ENCODE data around the gene GPATCH8. TPM values are rescaled to one million over a fixed set of nuclear protein-coding genes. Genes with fewer than 3 reads are reported as not detected.
A peak's percentile ranks its signal among the peaks of the same experiment; 100 is the strongest.
"Not testable (repeated sequence)": the region's sequence is repeated elsewhere in the genome, so short reads cannot be mapped to it uniquely, and the experiment has no call there.

Gene GPATCH8
- total RNA-seq, 1 donor from 2014 or later = 51.5 TPM

DNA sequence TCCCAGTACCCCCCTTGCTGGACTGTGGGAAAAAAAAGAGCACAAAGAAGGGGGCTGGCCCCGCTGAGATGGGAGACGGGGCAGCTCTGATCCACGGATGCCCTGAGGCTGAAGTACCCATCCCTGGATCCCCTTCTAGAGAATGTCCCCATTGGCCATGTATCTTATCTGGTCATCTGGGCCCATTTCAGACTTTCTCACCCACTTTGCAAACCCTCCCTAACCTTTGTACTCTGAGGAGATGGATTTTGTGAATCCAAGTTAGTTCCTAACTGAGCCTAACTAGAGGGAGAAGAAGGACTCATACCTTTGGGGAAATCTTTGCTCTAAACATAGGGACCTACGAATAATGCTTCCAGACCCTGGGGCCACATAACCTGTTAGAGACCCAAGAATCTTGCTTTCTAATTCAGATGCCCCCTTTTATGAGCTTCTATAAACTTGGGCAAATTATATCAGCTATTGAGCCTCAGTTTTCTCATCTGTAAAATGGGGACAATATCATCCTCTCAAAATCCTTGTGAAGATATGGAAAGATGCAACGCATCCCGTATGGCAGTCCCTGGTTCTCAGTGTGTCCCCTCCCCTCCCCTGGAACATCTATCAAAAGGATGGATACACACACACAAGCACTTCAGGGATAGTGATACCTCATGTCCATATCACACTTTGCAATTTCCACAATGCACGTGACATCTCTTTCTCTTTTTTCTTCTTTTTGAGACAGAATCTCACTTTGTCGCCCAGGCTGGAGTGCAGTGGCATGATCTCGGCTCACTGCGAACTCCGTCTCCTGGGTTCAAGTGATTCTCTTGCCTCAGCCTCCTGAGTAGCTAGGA lies 37.3 kb upstream of the GPATCH8 start:
- Mint-ChIP-seq H3K27me3 (peaks cover 13% of the 10 kb centered on the region), H3K4me3 (no peak overlapping the region), H3K27ac (peak overlapping the region; percentile 39), H3K4me1 (ENCODE audit: unreplicated experiment) (peaks cover 49% of the 10 kb centered on the region), H3K9me3 (no peaks in the 10 kb centered on the region), H3K36me3 (no peaks in the 10 kb centered on the region)
- no peak for DNase-seq (ENCODE audit: extremely low spot score, unreplicated experiment)
- TF ChIP-seq, protein P1, sequence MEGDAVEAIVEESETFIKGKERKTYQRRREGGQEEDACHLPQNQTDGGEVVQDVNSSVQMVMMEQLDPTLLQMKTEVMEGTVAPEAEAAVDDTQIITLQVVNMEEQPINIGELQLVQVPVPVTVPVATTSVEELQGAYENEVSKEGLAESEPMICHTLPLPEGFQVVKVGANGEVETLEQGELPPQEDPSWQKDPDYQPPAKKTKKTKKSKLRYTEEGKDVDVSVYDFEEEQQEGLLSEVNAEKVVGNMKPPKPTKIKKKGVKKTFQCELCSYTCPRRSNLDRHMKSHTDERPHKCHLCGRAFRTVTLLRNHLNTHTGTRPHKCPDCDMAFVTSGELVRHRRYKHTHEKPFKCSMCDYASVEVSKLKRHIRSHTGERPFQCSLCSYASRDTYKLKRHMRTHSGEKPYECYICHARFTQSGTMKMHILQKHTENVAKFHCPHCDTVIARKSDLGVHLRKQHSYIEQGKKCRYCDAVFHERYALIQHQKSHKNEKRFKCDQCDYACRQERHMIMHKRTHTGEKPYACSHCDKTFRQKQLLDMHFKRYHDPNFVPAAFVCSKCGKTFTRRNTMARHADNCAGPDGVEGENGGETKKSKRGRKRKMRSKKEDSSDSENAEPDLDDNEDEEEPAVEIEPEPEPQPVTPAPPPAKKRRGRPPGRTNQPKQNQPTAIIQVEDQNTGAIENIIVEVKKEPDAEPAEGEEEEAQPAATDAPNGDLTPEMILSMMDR (conservative IDR thresholded peaks at IDR 0.05) = no peak

DNA sequence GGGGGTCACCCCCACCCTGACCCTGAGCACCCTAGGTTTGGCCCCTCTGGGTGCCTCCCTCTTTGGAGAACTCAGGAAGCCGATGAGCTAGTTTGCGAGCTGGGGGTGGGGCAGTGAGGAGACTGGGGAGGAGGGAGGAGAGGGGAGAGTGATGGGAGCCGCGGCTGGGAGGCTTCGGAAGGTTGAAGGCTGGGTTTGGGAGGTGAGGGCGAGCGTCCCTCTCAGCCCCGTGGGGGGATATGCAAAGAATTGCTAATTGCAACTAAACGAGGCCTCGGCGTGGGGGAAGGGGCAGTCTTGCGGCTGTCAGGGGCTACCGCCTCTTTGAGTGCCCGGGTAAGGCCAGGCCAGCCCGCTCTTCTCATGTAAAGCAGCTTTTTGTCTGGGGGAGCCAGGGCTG lies 36.5 kb upstream of the GPATCH8 start:
- H3K4me3 Mint-ChIP-seq = no peak overlapping the region
- H3K27ac Mint-ChIP-seq = no peak overlapping the region
- H3K36me3 Mint-ChIP-seq = no peaks in the 10 kb centered on the region
- H3K27me3 Mint-ChIP-seq = peaks cover 13% of the 10 kb centered on the region
- no peak for DNase-seq (ENCODE audit: extremely low spot score, unreplicated experiment)
- peaks cover 41% of the 10 kb centered on the region for H3K4me1 Mint-ChIP-seq (ENCODE audit: unreplicated experiment)
- TF ChIP-seq, protein P1 (conservative IDR thresholded peaks at IDR 0.05) = no peak
- no peaks in the 10 kb centered on the region for H3K9me3 Mint-ChIP-seq

DNA sequence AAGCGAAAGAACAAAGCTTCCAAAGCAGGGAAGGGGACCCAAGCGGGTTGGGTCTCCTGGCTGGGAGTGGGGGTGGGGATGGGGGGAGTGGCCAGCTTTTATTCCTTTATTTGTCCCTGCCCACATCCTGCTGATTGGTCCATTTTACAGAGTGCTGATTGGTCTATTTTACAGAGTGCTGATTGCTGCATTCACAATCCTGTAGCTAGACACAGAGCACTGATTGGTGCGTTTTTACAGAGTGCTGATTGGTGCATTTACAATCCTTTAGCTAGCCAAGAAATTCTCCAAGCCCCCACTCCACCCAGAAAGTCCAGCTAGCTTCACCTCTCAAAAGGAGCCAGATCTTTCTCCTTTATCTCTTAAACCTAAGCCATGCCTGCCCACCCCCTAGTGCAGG lies 34.7 kb upstream of the GPATCH8 start:
- not testable (repeated sequence) for H3K27ac Mint-ChIP-seq; H3K4me3 Mint-ChIP-seq; H3K9me3 Mint-ChIP-seq; H3K36me3 Mint-ChIP-seq; DNase-seq (ENCODE audit: extremely low spot score, unreplicated experiment)
- Mint-ChIP-seq H3K27me3 (peaks cover 13% of the 10 kb centered on the region), H3K4me1 (ENCODE audit: unreplicated experiment) (peaks cover 33% of the 10 kb centered on the region)

DNA sequence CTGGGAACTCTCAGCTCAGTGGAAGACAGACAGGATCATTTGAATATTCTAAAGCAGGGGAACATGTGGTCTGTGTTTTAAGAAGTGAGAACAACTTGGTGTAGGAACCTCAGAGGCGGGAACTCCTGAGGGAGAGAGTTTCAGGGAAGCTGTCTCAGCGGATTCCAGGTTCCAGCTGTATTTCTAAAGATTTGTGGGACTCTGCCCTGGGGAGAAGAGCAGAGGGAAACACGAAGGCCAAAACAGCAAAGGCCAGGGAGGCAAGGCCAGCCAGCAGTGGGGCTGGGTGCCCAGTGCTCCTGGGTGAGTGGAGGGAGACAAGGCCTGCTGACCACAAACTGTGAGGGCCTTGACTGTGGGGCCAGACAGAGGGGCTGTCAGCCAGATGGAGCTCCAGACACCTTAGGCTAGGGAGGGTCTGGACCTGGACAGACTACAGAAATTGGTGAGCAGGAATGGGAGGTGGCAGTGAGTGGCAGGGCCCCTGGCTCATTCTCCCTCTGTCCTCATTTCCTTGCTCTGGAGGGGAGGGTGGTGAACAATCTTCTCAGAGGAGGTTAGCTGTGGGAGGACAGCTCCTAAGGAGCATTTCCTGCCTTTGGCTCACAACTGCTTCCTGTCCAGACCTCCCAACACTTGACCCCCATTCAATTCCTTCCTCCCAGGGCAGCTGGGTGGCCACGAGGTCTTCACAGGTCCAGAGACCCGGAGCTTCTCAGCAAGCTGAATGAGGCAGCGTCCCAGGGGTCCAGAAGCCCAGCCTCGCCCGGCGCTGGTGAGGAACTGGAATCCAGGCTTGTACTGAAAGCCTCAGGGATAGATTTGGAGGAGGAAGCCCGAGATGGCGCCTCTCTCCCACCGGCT lies 33.1 kb upstream of the GPATCH8 start:
- no peaks in the 10 kb centered on the region for H3K36me3 Mint-ChIP-seq
- H3K4me3 Mint-ChIP-seq = peak overlapping the region; percentile 36
- H3K9me3 Mint-ChIP-seq = no peaks in the 10 kb centered on the region
- peaks cover 13% of the 10 kb centered on the region for H3K27me3 Mint-ChIP-seq
- DNase-seq (ENCODE audit: extremely low spot score, unreplicated experiment) = no peak
- H3K4me1 Mint-ChIP-seq (ENCODE audit: unreplicated experiment) = peaks cover 20% of the 10 kb centered on the region
- peak overlapping the region; percentile 39 for H3K27ac Mint-ChIP-seq
- TF ChIP-seq, protein P1 (conservative IDR thresholded peaks at IDR 0.05) = no peak

DNA sequence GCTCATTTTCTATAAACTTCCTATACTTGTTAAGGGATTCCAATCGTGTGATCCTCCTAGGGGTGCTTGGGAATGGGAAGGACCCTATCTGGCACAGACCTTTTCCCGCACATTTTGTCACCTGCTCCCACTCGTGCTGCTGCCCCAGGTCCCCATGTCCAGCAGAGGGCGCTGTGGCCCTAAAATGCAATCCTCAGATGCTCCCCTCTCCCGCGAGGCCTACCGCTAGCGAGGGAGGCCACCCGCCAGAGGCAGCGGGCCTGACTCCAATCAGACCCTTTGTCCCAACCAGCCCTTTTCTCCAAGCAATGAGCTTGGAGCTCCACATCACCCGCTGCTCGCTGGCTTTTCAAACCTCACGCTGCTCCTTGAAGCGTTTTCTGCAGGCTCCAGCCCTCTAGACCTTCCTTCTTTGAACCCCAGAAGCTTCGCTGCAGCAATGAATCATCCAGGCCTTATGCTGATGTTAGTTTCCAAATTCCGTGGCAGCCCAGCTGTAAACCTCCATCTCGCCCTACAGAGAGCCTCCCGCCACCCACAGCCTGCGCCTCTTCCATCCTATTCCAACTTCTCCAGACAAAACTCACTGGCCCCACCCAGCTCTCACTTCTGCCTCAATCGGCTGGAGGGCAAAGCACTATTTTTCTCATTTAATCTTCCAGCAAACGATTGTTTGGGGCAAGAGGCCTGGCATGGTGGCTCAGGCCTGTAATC lies 30.5 kb upstream of the GPATCH8 start:
- Mint-ChIP-seq H3K4me1 (ENCODE audit: unreplicated experiment) (peaks cover 17% of the 10 kb centered on the region), H3K27ac (peak overlapping the region; percentile 87), H3K36me3 (no peaks in the 10 kb centered on the region), H3K4me3 (peak overlapping the region; percentile 50), H3K9me3 (no peaks in the 10 kb centered on the region), H3K27me3 (peaks cover 6% of the 10 kb centered on the region)
- TF ChIP-seq, protein P1 (conservative IDR thresholded peaks at IDR 0.05) = peak; percentile 99
- peak; percentile 95 for DNase-seq (ENCODE audit: extremely low spot score, unreplicated experiment)
